HG03097 (cell line): Measurements from ENCODE around the gene CNTROB.
A peak's percentile ranks its signal among the peaks of the same experiment; 100 is the strongest.

Experiments used
- ATAC-seq: cut with Tn5 transposase; IDR thresholded peaks from one replicate; pipeline ENCODE4 v1.9.1; 2021; ENCODE audit not compliant: unreplicated experiment, low FRiP score

Gene CNTROB

GRCh38 chr17:7931709-7932482 lies at the start of gene CNTROB, which contains the start of gene TRAPPC1:
CNTROB (plus strand) TSS chr17:7932206; CDS start chr17:7933080, 874 bp downstream.
TRAPPC1 (minus strand) TSS chr17:7931946; CDS start chr17:7931829, 117 bp downstream.
- peak; percentile 96 for ATAC-seq

GRCh38 chr17:7882629-7883028 lies 49.4 kb upstream of the CNTROB start:
- no peak for ATAC-seq

- ATAC-seq: no peak
These were observed 48.1 kb upstream of the CNTROB start for GRCh38 chr17:7883781-7884386.

GRCh38 chr17:7884581-7885366 lies 47.2 kb upstream of the CNTROB start:
- no peak for ATAC-seq

GRCh38 chr17:7885367-7886226 lies 46.4 kb upstream of the CNTROB start:
- no peak for ATAC-seq

- ATAC-seq: no peak
These were observed 45.6 kb upstream of the CNTROB start for GRCh38 chr17:7886227-7887037.

- no peak for ATAC-seq
These were observed 44.9 kb upstream of the CNTROB start for GRCh38 chr17:7887038-7887481.

GRCh38 chr17:7887482-7888183 lies 44.4 kb upstream of the CNTROB start:
- ATAC-seq: peak; percentile 45

- ATAC-seq: no peak
These were observed 43.7 kb upstream of the CNTROB start, which contains the start of gene CHD3 for GRCh38 chr17:7888184-7888920. CHD3 (plus strand) TSS chr17:7888789; CDS start chr17:7889001, 212 bp downstream.

- no peak for ATAC-seq
These were observed 42.6 kb upstream of the CNTROB start for GRCh38 chr17:7889166-7889955.

- no peak for ATAC-seq
These were observed 38.7 kb upstream of the CNTROB start for GRCh38 chr17:7893187-7893880.

- no peak for ATAC-seq
These were observed 37.8 kb upstream of the CNTROB start for GRCh38 chr17:7894226-7894625.

- ATAC-seq: no peak
These were observed 37.1 kb upstream of the CNTROB start for GRCh38 chr17:7894866-7895265.

- ATAC-seq: no peak
These were observed 34.9 kb upstream of the CNTROB start for GRCh38 chr17:7897090-7897489.

- no peak for ATAC-seq
These were observed 34.2 kb upstream of the CNTROB start for GRCh38 chr17:7897773-7898172.

GRCh38 chr17:7903154-7904103 lies 28.6 kb upstream of the CNTROB start:
- no peak for ATAC-seq
